Measurements from ENCODE around the gene PPFIA4. TPM values are rescaled to one million over a fixed set of nuclear protein-coding genes. Genes with fewer than 3 reads are reported as not detected.

Gene PPFIA4
- total RNA-seq, 1 donor from 2014 or later, result 14.7 TPM

DNA sequence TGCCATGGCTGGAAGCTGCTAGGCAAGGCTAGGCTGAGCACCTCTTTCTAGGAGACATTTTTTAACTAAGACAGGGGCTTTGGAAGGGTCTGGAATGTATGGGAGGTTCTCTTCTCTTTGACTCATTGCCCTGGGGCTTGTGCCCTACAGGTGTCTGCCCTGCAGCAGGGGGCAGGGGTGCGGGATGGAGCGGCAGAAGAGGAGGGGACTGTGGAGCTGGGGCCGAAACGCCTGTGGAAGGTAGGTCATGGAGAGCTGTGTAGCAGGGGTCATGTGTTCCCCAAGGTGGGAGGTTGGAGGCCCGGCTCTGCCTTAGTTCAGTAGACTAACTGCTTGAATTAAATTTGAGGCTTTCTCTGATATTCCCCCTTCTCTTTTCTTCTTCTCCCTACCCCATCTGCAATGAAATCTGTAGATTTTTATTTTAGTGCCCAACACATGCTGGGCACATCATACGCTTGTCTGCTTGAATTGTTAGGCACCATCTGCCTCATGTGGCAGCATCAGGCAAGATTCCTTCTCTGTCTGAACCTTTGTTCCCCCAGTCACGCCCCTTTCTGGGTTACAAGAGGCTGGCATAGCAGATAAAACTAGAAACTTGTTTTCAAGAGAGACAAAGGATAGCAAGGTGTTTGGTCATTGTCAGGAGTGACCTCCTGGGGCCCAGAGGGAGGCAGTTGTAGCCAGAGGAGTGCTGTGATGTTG, 18.4 kb downstream of the PPFIA4 start:
- TF ChIP-seq, protein P1, sequence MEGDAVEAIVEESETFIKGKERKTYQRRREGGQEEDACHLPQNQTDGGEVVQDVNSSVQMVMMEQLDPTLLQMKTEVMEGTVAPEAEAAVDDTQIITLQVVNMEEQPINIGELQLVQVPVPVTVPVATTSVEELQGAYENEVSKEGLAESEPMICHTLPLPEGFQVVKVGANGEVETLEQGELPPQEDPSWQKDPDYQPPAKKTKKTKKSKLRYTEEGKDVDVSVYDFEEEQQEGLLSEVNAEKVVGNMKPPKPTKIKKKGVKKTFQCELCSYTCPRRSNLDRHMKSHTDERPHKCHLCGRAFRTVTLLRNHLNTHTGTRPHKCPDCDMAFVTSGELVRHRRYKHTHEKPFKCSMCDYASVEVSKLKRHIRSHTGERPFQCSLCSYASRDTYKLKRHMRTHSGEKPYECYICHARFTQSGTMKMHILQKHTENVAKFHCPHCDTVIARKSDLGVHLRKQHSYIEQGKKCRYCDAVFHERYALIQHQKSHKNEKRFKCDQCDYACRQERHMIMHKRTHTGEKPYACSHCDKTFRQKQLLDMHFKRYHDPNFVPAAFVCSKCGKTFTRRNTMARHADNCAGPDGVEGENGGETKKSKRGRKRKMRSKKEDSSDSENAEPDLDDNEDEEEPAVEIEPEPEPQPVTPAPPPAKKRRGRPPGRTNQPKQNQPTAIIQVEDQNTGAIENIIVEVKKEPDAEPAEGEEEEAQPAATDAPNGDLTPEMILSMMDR (IDR thresholded peaks at IDR 0.05), result no peak
- peaks cover 4% of the 10 kb centered on the region for H3K27me3 Mint-ChIP-seq (ENCODE audit: low read depth)
- no peak overlapping the region for H3K4me3 Mint-ChIP-seq (ENCODE audit: unreplicated experiment)
- H3K9me3 Mint-ChIP-seq (ENCODE audit: low read depth), result no peaks in the 10 kb centered on the region
- no peak for DNase-seq (ENCODE audit: low spot score)
- peaks cover 16% of the 10 kb centered on the region for H3K4me1 Mint-ChIP-seq (ENCODE audit: low read depth)
- H3K27ac Mint-ChIP-seq (ENCODE audit: unreplicated experiment), result no peak overlapping the region
- H3K36me3 Mint-ChIP-seq (ENCODE audit: low read depth), result peaks cover 18% of the 10 kb centered on the region

DNA sequence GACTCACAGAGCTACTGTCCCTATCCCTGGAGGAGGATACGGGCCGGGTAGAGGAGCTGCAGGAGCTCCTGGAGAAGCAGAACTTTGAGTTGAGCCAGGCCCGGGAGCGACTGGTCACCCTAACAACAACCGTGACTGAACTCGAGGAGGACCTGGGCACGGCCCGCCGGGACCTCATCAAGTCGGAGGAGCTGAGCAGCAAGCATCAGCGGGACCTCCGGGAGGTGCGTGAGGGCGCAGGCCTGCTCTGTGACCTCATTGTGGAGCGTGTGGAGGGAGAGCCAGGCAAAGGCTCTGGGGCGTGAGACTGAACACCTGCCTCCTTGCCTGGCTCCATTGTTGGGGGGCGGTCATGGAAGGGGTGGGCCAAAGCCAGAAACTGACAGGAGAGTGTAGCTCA, 19.0 kb downstream of the PPFIA4 start:
- Mint-ChIP-seq H3K4me3 (ENCODE audit: unreplicated experiment) (no peak overlapping the region), H3K36me3 (ENCODE audit: low read depth) (peaks cover 20% of the 10 kb centered on the region), H3K4me1 (ENCODE audit: low read depth) (peaks cover 16% of the 10 kb centered on the region), H3K27ac (ENCODE audit: unreplicated experiment) (no peak overlapping the region), H3K27me3 (ENCODE audit: low read depth) (peaks cover 4% of the 10 kb centered on the region), H3K9me3 (ENCODE audit: low read depth) (no peaks in the 10 kb centered on the region)
- TF ChIP-seq, protein P1 (IDR thresholded peaks at IDR 0.05), result no peak
- no peak for DNase-seq (ENCODE audit: low spot score)

DNA sequence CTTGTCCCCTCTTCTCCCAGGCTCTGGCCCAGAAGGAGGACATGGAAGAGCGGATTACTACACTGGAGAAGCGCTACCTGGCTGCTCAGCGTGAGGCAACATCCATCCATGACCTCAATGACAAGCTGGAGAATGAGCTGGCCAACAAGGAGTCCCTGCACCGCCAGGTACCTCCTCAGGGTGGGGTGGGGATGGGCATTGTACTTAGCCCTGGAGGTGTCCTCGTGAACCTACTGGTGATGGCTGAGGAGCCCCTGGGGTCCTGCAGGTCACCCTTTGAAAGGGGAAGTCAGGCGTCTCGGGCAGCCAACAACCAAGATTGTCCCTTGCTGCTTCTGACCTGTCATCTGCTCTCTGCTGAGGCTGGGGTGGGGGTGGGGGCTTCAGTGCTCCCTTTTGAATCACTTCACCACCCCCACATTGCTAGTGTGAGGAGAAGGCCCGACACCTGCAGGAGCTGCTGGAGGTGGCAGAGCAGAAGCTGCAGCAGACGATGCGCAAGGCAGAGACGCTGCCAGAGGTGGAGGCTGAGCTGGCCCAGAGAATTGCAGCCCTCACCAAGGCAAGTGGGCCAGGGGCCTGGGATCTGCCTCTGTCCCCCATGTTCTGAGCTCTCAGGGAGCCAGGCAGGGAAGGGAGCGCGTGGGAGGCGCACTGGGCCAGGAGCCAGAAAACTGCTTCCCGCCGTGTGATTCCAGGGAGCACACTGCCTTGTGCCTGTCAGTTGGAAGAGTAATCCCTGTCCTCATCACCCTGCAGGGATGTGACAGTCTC, 19.7 kb downstream of the PPFIA4 start:
- Mint-ChIP-seq H3K4me1 (ENCODE audit: low read depth) (peaks cover 16% of the 10 kb centered on the region), H3K9me3 (ENCODE audit: low read depth) (no peaks in the 10 kb centered on the region), H3K27me3 (ENCODE audit: low read depth) (peaks cover 4% of the 10 kb centered on the region), H3K27ac (ENCODE audit: unreplicated experiment) (no peak overlapping the region), H3K36me3 (ENCODE audit: low read depth) (peaks cover 17% of the 10 kb centered on the region), H3K4me3 (ENCODE audit: unreplicated experiment) (no peak overlapping the region)
- no peak for DNase-seq (ENCODE audit: low spot score)
- TF ChIP-seq, protein P1 (IDR thresholded peaks at IDR 0.05), result no peak

DNA sequence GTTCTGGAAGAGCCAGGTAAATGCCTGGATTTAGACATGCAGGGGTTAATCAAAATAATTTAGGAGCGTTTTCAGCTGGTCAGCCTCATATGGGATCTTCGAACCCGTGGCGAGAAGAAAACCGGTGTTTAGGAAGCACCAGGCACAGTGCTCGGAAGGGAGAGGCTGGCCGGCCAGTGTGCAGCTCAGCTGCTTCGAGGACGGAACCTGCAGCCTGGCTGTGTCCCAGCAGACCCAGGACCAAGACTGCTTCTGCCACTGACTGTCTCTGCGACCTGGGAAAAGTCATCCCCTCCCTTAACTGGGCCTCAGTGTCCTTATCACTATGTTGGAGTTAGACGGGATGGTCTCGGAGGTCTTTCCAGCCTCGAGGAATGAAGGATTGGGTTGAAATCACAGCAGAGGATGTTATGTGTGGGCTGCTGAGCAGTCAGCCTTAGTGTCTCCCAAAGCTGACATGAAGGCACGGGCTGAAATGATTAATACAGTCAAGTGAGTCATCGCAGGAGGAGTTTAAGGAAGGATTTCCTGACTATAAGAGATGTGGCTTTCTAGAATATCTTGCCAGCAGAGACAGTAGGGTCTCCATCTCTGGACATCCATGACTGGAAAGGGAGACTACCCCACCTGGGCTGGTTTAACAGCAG, 20.8 kb downstream of the PPFIA4 start:
- no peaks in the 10 kb centered on the region for H3K9me3 Mint-ChIP-seq (ENCODE audit: low read depth)
- DNase-seq (ENCODE audit: low spot score), result no peak
- TF ChIP-seq, protein P1 (IDR thresholded peaks at IDR 0.05), result no peak
- H3K4me3 Mint-ChIP-seq (ENCODE audit: unreplicated experiment), result no peak overlapping the region
- peaks cover 10% of the 10 kb centered on the region for H3K27me3 Mint-ChIP-seq (ENCODE audit: low read depth)
- peaks cover 24% of the 10 kb centered on the region for H3K4me1 Mint-ChIP-seq (ENCODE audit: low read depth)
- H3K36me3 Mint-ChIP-seq (ENCODE audit: low read depth), result peaks cover 22% of the 10 kb centered on the region
- H3K27ac Mint-ChIP-seq (ENCODE audit: unreplicated experiment), result peak overlapping the region; percentile 66

DNA sequence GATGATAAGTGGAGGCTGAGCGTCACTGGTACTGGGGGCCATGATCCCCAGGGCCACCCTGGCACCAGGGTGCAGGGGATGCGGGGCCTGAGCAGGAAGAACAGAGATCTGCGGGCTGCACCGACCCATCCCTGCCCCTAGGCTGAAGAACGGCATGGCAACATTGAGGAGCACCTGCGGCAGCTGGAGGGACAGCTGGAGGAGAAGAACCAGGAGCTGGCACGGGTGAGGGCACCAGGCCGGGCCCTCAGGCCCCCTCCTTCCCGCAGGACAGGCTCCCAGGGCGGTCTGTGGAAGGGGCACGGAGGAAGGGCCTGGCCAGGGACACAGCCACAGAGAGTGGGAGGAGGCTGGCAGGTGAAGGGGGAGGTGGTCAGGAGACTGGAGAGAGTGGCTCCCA, 21.8 kb downstream of the PPFIA4 start:
- H3K4me1 Mint-ChIP-seq (ENCODE audit: low read depth), result peaks cover 27% of the 10 kb centered on the region
- H3K4me3 Mint-ChIP-seq (ENCODE audit: unreplicated experiment), result no peak overlapping the region
- H3K9me3 Mint-ChIP-seq (ENCODE audit: low read depth), result no peaks in the 10 kb centered on the region
- peaks cover 22% of the 10 kb centered on the region for H3K36me3 Mint-ChIP-seq (ENCODE audit: low read depth)
- H3K27ac Mint-ChIP-seq (ENCODE audit: unreplicated experiment), result no peak overlapping the region
- DNase-seq (ENCODE audit: low spot score), result no peak
- H3K27me3 Mint-ChIP-seq (ENCODE audit: low read depth), result peaks cover 11% of the 10 kb centered on the region
- TF ChIP-seq, protein P1 (IDR thresholded peaks at IDR 0.05), result no peak

All from chondrocyte (in vitro differentiated cells).